C4-2B (cell line): Measurements from ENCODE around the gene PLXDC2.

Source experiments
- H3K27ac ChIP-seq: fragments of 450-650 bp; 2 replicates; pipeline ENCODE4 v1.5.1; 2017
- CTCF ChIP-seq: fragments of 450-650 bp; conservative IDR thresholded peaks from 2 replicates; pipeline ENCODE4 v1.5.1; 2017; ENCODE audit warnings: mild to moderate bottlenecking
- ZFX ChIP-seq: fragments of 450-650 bp; IDR thresholded peaks from 2 replicates; pipeline ENCODE4 v1.6.1; 2017

The PLXDC2 gene

GRCh38 chr10:19826712-19827111 lies 10.5 kb downstream of the PLXDC2 start:
- TF ChIP-seq ZFX = no peak
- TF ChIP-seq CTCF = no peak
- H3K27ac ChIP-seq = no peak overlapping the region

GRCh38 chr10:19828278-19829049 lies 12.2 kb downstream of the PLXDC2 start:
- TF ChIP-seq ZFX = no peak
- no peak for TF ChIP-seq CTCF
- no peak overlapping the region for H3K27ac ChIP-seq

- TF ChIP-seq ZFX = no peak
- no peak for TF ChIP-seq CTCF
- H3K27ac ChIP-seq = no peak overlapping the region
Observed at GRCh38 chr10:19832699-19833098, 16.5 kb downstream of the PLXDC2 start.

- TF ChIP-seq ZFX = no peak
- TF ChIP-seq CTCF = no peak
- H3K27ac ChIP-seq = no peak overlapping the region
Observed at GRCh38 chr10:19833170-19833824, 17.1 kb downstream of the PLXDC2 start.

- no peak for TF ChIP-seq CTCF
- no peak overlapping the region for H3K27ac ChIP-seq
Observed at GRCh38 chr10:19835952-19836351, 19.7 kb downstream of the PLXDC2 start.

- peak overlapping the region; percentile 62 for H3K27ac ChIP-seq
- TF ChIP-seq CTCF (no peak), ZFX (no peak)
Observed at GRCh38 chr10:19839090-19839489, 22.9 kb downstream of the PLXDC2 start.

GRCh38 chr10:19839552-19839951 lies 23.3 kb downstream of the PLXDC2 start:
- H3K27ac ChIP-seq = no peak overlapping the region
- no peak for TF ChIP-seq CTCF
- no peak for TF ChIP-seq ZFX
